Measurements from ENCODE around the gene PAPPA2. TPM values are rescaled to one million over a fixed set of nuclear protein-coding genes. Genes with fewer than 3 reads are reported as not detected.

PAPPA2 gene
- total and polyA plus RNA-seq, 2 of the 8 experiments (the other 6 are each of a cell fraction or from before 2014, with no cell fraction given), result 0.08 to 0.88 TPM

DNA sequence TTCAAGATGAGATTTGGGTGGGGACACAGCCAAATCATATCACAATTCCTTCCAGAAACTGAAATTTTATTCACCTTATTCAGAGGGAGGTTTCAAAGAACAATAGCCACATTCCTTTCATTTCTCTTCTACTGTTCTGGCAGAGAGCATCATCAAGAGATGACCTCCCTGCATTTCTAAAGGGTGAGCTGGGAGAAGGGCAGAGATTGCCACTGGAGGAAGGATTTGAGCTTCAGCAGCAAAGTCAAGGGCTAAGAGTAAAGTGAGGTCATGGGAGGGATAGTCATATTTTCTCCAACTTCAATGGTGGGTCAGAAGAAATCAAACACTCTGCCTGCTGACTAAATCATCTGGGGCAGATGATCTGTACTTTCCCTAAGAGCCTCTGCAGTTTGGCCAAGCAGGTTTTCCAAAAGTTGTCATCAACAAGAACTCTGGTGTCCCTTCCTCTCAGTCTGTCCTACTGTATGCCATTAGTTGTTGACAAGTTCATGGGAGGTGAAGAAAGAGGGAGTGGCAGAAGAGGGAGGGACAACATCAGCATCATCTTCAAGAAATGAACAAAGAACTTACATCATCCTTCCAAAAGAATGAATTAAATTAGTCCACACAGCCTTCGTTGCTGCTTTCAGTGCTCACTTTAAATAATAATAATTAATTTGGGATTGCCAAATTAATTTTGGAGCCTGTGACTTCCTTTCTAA, 403.2 kb downstream of the PAPPA2 start (continued):
- TF ChIP-seq, protein P1, sequence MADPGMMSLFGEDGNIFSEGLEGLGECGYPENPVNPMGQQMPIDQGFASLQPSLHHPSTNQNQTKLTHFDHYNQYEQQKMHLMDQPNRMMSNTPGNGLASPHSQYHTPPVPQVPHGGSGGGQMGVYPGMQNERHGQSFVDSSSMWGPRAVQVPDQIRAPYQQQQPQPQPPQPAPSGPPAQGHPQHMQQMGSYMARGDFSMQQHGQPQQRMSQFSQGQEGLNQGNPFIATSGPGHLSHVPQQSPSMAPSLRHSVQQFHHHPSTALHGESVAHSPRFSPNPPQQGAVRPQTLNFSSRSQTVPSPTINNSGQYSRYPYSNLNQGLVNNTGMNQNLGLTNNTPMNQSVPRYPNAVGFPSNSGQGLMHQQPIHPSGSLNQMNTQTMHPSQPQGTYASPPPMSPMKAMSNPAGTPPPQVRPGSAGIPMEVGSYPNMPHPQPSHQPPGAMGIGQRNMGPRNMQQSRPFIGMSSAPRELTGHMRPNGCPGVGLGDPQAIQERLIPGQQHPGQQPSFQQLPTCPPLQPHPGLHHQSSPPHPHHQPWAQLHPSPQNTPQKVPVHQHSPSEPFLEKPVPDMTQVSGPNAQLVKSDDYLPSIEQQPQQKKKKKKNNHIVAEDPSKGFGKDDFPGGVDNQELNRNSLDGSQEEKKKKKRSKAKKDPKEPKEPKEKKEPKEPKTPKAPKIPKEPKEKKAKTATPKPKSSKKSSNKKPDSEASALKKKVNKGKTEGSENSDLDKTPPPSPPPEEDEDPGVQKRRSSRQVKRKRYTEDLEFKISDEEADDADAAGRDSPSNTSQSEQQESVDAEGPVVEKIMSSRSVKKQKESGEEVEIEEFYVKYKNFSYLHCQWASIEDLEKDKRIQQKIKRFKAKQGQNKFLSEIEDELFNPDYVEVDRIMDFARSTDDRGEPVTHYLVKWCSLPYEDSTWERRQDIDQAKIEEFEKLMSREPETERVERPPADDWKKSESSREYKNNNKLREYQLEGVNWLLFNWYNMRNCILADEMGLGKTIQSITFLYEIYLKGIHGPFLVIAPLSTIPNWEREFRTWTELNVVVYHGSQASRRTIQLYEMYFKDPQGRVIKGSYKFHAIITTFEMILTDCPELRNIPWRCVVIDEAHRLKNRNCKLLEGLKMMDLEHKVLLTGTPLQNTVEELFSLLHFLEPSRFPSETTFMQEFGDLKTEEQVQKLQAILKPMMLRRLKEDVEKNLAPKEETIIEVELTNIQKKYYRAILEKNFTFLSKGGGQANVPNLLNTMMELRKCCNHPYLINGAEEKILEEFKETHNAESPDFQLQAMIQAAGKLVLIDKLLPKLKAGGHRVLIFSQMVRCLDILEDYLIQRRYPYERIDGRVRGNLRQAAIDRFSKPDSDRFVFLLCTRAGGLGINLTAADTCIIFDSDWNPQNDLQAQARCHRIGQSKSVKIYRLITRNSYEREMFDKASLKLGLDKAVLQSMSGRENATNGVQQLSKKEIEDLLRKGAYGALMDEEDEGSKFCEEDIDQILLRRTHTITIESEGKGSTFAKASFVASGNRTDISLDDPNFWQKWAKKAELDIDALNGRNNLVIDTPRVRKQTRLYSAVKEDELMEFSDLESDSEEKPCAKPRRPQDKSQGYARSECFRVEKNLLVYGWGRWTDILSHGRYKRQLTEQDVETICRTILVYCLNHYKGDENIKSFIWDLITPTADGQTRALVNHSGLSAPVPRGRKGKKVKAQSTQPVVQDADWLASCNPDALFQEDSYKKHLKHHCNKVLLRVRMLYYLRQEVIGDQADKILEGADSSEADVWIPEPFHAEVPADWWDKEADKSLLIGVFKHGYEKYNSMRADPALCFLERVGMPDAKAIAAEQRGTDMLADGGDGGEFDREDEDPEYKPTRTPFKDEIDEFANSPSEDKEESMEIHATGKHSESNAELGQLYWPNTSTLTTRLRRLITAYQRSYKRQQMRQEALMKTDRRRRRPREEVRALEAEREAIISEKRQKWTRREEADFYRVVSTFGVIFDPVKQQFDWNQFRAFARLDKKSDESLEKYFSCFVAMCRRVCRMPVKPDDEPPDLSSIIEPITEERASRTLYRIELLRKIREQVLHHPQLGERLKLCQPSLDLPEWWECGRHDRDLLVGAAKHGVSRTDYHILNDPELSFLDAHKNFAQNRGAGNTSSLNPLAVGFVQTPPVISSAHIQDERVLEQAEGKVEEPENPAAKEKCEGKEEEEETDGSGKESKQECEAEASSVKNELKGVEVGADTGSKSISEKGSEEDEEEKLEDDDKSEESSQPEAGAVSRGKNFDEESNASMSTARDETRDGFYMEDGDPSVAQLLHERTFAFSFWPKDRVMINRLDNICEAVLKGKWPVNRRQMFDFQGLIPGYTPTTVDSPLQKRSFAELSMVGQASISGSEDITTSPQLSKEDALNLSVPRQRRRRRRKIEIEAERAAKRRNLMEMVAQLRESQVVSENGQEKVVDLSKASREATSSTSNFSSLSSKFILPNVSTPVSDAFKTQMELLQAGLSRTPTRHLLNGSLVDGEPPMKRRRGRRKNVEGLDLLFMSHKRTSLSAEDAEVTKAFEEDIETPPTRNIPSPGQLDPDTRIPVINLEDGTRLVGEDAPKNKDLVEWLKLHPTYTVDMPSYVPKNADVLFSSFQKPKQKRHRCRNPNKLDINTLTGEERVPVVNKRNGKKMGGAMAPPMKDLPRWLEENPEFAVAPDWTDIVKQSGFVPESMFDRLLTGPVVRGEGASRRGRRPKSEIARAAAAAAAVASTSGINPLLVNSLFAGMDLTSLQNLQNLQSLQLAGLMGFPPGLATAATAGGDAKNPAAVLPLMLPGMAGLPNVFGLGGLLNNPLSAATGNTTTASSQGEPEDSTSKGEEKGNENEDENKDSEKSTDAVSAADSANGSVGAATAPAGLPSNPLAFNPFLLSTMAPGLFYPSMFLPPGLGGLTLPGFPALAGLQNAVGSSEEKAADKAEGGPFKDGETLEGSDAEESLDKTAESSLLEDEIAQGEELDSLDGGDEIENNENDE (IDR thresholded peaks at IDR 0.05; ENCODE audit: insufficient replicate concordance, low read length), result no peak
- no peak for TF ChIP-seq CBX5 (IDR thresholded peaks at IDR 0.05; ENCODE audit: low read depth, low read length)
- no peak for TF ChIP-seq EGR1 (IDR thresholded peaks at IDR 0.05; ENCODE audit: borderline replicate concordance, low read depth, low read length)
- TF ChIP-seq SIRT6 (IDR thresholded peaks at IDR 0.05; ENCODE audit: low read length), result no peak
- TF ChIP-seq JUND (IDR thresholded peaks at IDR 0.05; ENCODE audit: low read length), result no peak
